Loucy (cell line): ENCODE results near the gene CCDC188.

Source experiments
- H2AFZ ChIP-seq: fragments of 200-600 bp; sonication (generic); 2 replicates; pipeline ENCODE4 v1.6.0; 2016; ENCODE audit warnings: antibody characterized with exemption, mild to moderate bottlenecking, low read length, moderate library complexity
- H3F3A ChIP-seq: fragments of 200-600 bp; 2 replicates; pipeline ENCODE4 v1.6.0; 2016; ENCODE audit warnings: antibody characterized with exemption, low read depth, mild to moderate bottlenecking
- H3K27me3 ChIP-seq: fragments of 200-600 bp; sonication (generic); 2 replicates; pipeline ENCODE4 v1.6.1; 2014; ENCODE audit warnings: low read length, mild to moderate bottlenecking; ENCODE audit not compliant: insufficient read depth, poor library complexity, severe bottlenecking
- H3K36me3 ChIP-seq: fragments of 200-600 bp; sonication (generic); 2 replicates; pipeline ENCODE4 v1.6.1; 2016; ENCODE audit warnings: low read length; ENCODE audit not compliant: insufficient read depth
- H3K4me1 ChIP-seq: fragments of 200-600 bp; sonication (generic); 2 replicates; pipeline ENCODE4 v1.5.1; 2014; ENCODE audit warnings: low read length, mild to moderate bottlenecking; ENCODE audit not compliant: insufficient read depth, poor library complexity, severe bottlenecking
- H3K4me2 ChIP-seq: fragments of 200-600 bp; sonication (generic); 2 replicates; pipeline ENCODE4 v1.6.0; 2014; ENCODE audit warnings: antibody characterized with exemption, low read length, low read depth, mild to moderate bottlenecking; ENCODE audit not compliant: poor library complexity, severe bottlenecking
- H3K4me3 ChIP-seq: fragments of 200-600 bp; sonication (generic); 2 replicates; pipeline ENCODE4 v1.5.1; 2014; ENCODE audit warnings: low read length, mild to moderate bottlenecking, mixed read lengths; ENCODE audit not compliant: poor library complexity, severe bottlenecking
- H3K79me2 ChIP-seq: fragments of 200-600 bp; sonication (generic); 2 replicates; pipeline ENCODE4 v1.6.1; 2014; ENCODE audit warnings: low read length; ENCODE audit not compliant: insufficient read depth
- H3K9ac ChIP-seq: fragments of 200-600 bp; sonication (generic); 2 replicates; pipeline ENCODE4 v1.6.0; 2014; ENCODE audit warnings: mild to moderate bottlenecking, low read depth, low read length, moderate library complexity; ENCODE audit not compliant: poor library complexity, severe bottlenecking
- H3K9me2 ChIP-seq: fragments of 200-600 bp; sonication (generic); replicated peaks from 2 replicates; pipeline ENCODE4 v1.6.1; 2016; ENCODE audit warnings: low read depth, low read length, mixed read lengths
- H3K9me3 ChIP-seq: fragments of 200-600 bp; sonication (generic); 2 replicates; pipeline ENCODE4 v1.6.1; 2014; ENCODE audit warnings: mild to moderate bottlenecking, antibody characterized with exemption, low read length, low read depth; ENCODE audit not compliant: insufficient read depth
- H4K20me1 ChIP-seq: fragments of 200-600 bp; sonication (generic); 2 replicates; pipeline ENCODE4 v1.6.0; 2014; ENCODE audit warnings: antibody characterized with exemption, low read length, mild to moderate bottlenecking; ENCODE audit not compliant: insufficient read depth, poor library complexity, severe bottlenecking
- CTCF ChIP-seq: fragments of 200-600 bp; sonication (generic); conservative IDR thresholded peaks from 2 replicates; pipeline ENCODE4 v1.5.1; 2014; ENCODE audit warnings: mild to moderate bottlenecking, antibody characterized with exemption, low read length
- EZH2phosphoT487 ChIP-seq: fragments of 200-600 bp; IDR thresholded peaks from 2 replicates; pipeline ENCODE4 v1.6.1; 2018; ENCODE audit warnings: antibody characterized with exemption, mild to moderate bottlenecking, moderate library complexity, borderline replicate concordance

The CCDC188 gene

GRCh38 chr22:20174785-20175596, 24.1 kb upstream of the CCDC188 start:
- Histone ChIP-seq H3K36me3 (no peaks in the 10 kb centered on the region), H3K27me3 (no peaks in the 10 kb centered on the region), H3K4me2 (no peak overlapping the region), H3K9me2 (no peaks in the 10 kb centered on the region), H4K20me1 (no peaks in the 10 kb centered on the region), H3K9ac (no peak overlapping the region), H2AFZ (no peak overlapping the region), H3K9me3 (no peaks in the 10 kb centered on the region), H3K79me2 (no peaks in the 10 kb centered on the region), H3F3A (no peaks in the 10 kb centered on the region), H3K4me1 (peaks cover 6% of the 10 kb centered on the region), H3K4me3 (no peak overlapping the region)
- TF ChIP-seq CTCF (no peak; the same call in 1 of the 2 replicates), EZH2phosphoT487 (no peak)

- no peak overlapping the region for H3K4me3 ChIP-seq
- TF ChIP-seq CTCF, result no peak
- TF ChIP-seq EZH2phosphoT487, result no peak
- H3K27me3 ChIP-seq, result no peaks in the 10 kb centered on the region
- H3K9me2 ChIP-seq, result no peaks in the 10 kb centered on the region
- no peaks in the 10 kb centered on the region for H3K9me3 ChIP-seq
- no peak overlapping the region for H3K9ac ChIP-seq
- H3K36me3 ChIP-seq, result no peaks in the 10 kb centered on the region
- no peaks in the 10 kb centered on the region for H4K20me1 ChIP-seq
- no peak overlapping the region for H2AFZ ChIP-seq
- peaks cover 14% of the 10 kb centered on the region for H3K4me1 ChIP-seq
- H3K79me2 ChIP-seq, result no peaks in the 10 kb centered on the region
- no peak overlapping the region for H3K4me2 ChIP-seq
- H3F3A ChIP-seq, result no peaks in the 10 kb centered on the region
These were observed 22.9 kb upstream of the CCDC188 start for GRCh38 chr22:20173772-20174171.

- Histone ChIP-seq H3K9me3 (no peaks in the 10 kb centered on the region), H3K9ac (no peak overlapping the region), H3K79me2 (no peaks in the 10 kb centered on the region), H3K36me3 (no peaks in the 10 kb centered on the region), H2AFZ (no peak overlapping the region), H3K4me1 (peaks cover 17% of the 10 kb centered on the region), H3K9me2 (no peaks in the 10 kb centered on the region), H4K20me1 (no peaks in the 10 kb centered on the region), H3F3A (no peaks in the 10 kb centered on the region), H3K27me3 (no peaks in the 10 kb centered on the region), H3K4me2 (no peak overlapping the region), H3K4me3 (no peak overlapping the region)
- TF ChIP-seq EZH2phosphoT487 (no peak), CTCF (no peak)
These were observed 22.4 kb upstream of the CCDC188 start for GRCh38 chr22:20173246-20173645.
